HG02884 (cell line): ENCODE data around the gene RAB11FIP4.
A peak's percentile ranks its signal among the peaks of the same experiment; 100 is the strongest.

Source experiments
- ATAC-seq: cut with Tn5 transposase; IDR thresholded peaks from one replicate; pipeline ENCODE4 v1.9.1; 2021; ENCODE audit warnings: mild to moderate bottlenecking, moderate library complexity; ENCODE audit not compliant: unreplicated experiment

RAB11FIP4 gene

DNA sequence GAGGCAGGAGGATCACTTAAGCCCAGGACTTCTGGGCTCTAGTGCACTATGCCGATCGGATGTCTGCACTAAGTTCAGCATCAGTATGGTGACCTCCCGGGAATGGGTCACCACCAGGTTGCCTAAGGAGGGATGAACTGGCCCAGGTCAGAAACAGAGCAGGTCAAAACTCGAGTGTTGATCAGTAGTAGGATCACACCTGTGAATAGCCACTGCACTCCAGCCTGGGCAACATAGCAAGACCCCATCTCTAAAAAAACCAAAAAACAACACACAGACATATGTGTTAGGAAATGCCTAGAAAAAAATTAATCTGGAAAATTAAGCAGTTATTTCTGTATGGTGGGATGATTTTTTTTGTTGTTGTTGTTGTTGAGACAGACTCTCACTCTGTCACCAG lies 127.0 kb downstream of the RAB11FIP4 start:
- ATAC-seq: no peak

- no peak for ATAC-seq
Measured at GRCh38 chr17:31521632-31522283, 130.3 kb downstream of the RAB11FIP4 start.

DNA sequence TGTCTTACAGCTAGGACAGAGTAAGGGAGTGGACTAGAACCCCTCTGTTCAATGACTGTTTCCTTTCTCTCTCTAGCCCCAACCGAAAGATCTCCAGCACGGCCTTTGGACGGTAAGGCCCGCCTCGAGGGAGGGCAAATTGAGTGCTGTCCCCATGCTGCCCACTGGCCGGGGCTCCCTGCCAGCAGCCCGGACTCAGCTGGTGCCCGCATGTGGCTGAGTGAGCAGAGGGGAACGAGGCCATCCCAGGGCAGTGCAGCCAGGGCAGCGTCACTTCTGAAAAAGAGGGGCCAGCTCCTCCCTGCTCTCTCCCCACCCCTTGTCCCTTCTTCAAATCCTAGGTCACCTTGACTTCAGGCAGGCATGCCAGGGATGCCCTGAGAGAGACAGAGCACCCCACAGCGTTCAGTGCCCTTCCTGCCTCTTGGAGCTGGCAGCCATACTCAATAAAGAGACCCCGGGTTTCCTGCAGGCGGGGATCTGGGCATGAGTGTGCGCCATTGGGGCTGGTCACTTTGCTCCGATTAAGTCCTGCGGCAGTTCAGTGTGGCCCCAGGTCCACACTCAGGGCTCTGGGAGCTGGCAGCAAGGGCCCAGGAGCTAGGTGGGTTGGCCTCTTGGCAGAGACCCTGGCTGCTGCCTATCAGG lies 130.9 kb downstream of the RAB11FIP4 start:
- no peak for ATAC-seq

DNA sequence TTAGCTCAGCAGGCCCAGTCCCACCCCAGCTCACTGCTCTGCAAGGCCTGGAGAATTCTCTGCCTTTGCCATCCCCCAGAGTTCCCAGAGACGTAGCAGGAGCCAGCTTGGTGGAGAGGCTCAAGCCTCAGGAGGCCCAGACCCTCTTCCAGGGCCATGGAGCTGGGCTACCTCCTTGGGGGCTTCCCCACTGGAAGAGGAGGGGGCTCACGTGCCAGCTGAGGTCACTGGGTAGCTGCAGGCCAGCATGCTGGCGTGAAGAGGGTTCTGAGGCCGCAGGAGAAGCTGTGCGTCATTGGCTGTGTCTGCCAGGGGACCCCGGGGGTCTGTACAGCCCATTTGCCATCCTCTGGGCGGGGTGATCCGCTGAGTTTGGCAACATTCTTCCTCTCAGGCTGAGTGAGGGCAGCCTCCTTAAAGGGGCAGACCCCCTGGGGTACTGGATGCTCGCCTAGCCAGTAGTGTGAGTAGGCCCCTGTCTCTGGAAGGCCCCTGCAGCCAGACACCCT lies 131.6 kb downstream of the RAB11FIP4 start:
- no peak for ATAC-seq

DNA sequence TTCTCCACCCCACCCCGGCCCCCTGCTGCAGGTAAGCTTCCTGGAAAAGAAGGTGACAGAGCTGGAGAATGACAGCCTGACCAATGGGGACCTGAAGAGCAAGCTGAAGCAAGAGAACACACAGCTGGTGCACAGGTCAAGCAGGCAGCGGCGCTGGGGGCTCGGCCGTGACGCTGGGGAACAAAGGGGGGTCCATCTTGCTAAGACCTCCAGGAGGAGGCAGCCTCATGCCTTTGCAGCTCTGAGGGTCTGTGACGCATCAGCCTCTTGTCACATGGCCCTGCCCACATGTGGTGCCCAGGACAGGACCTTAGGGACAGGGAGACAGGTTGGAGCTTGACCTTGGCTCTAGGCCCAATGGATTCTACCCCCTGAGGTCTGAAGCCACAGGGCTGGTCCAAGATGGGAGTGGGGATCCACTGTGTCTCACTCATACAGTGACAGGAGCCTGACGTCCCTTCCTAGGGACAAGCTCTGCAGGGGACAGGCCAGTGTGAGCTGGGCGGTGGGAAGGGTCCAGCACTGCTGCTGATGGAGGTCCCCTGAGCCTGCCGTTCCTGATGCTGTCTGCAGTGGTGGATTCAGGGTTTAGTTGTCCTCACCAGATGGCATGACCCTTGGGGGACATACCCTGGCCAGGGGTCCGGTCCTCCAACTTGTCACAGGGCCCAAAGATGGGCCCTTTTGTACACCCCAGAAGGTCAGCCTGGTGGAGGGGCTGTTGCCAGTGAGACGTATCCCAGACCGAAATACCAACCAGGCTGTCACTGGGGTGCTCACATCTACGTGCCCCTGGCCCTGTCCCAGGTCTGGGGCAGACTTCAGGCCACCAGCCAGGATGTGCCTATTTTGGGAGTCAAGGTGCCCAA lies 132.6 kb downstream of the RAB11FIP4 start:
- ATAC-seq: no peak

GRCh38 chr17:31524926-31525800 lies 133.7 kb downstream of the RAB11FIP4 start:
- no peak for ATAC-seq

DNA sequence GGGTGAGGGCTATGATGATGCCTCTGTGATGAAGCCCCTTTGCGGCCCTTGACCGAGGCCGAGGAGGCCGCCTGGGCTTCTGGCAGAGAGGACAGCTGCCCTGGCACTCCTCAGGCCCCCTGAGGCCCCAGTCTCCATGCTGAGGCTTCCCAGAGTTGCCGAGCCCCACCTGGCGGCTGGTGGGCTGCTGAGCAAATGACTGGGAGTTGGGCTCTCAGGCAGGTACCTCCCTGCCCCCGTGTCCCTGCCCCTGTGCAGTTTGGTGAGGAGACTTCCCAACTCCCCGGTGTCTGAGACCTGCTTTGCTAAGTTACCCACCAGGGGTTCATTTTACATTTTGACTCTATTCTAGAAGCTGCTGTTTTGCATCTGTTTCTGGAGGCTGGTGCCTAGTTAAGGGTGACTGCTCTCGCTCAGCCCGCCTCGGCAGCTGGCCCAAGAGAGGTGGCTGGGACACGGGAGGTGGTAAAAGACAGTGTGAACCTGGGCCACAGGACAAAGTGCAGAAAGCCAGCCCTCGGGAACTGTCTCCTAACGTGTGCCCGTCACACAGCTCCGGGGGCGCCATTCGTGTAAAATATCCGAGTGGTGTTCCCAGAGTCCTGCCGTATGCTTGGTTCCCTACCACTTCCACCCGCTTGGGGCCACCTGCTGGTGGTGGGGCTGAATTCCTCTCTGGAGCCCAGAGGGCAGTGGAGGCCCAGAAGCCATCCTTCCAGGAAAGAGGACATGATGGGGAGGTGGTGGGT lies 134.5 kb downstream of the RAB11FIP4 start:
- ATAC-seq: no peak

DNA sequence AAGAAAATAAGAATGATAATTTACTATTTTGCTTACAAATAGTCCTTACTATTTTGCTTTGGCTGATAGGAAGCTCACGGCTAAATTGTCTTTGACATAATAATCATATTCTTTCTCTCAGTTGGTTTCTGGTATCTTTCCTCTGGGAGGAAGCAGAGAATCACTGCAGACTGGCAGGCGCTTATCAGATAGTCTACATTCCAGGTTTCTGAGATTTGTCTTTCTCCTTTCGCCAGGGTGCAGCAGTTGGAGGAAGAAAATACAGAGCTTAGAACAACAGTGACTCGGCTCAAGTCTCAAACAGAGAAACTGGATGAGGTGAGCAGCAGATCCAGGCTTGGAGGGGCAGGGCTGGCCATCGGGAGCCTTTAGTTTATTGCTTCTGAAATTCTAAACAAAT lies 136.1 kb downstream of the RAB11FIP4 start:
- ATAC-seq: no peak

GRCh38 chr17:31528291-31528874 lies 136.9 kb downstream of the RAB11FIP4 start:
- no peak for ATAC-seq

DNA sequence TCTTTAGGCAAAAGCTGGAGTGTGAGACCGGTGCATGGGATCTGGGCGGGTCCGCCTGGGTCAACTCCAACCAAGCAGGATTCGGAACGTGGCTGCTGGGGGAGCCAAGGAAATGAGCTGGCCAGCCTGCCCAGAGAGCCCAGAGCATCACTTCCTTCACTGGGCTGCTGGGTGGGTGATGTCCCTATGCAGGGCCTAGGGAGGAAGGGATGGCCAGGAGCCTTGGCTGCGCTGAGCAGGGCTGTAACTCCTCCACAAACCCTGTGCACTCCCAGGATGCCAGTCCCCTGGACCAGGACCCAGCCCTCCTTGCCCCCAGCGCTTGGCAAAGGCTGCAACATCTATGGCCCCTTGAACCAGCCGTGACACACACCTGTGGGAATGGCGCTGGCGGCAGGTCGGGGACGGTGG lies 138.4 kb downstream of the RAB11FIP4 start:
- ATAC-seq: no peak

DNA sequence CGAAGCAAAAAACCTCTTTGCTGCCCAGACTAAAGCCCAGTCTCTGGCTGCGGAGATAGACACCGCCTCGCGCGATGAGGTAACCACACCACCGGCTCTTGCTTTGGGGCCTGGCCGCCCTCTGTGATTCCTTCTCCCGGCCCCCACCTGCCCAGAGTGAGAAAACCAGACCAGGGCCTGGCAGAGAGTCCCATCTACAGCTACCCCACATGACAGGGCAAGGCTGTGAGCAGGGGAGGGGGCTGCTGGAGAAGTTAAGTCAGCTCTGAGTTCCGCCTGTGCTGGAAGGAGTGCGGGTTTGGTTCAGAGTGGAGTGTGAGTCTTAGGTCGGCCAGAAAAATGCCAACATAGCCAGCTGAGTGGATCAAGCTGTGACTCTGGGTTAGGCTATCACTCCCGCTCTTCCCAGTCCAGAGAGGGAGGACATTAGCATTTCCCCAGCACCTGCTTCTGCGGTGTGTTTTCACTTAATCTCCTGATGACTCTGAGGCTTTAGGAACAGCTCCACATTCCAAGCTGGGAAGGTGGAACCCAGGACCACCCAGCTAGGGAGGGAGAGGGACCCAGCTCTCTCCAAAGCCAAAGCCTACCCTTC lies 139.0 kb downstream of the RAB11FIP4 start:
- ATAC-seq: no peak

DNA sequence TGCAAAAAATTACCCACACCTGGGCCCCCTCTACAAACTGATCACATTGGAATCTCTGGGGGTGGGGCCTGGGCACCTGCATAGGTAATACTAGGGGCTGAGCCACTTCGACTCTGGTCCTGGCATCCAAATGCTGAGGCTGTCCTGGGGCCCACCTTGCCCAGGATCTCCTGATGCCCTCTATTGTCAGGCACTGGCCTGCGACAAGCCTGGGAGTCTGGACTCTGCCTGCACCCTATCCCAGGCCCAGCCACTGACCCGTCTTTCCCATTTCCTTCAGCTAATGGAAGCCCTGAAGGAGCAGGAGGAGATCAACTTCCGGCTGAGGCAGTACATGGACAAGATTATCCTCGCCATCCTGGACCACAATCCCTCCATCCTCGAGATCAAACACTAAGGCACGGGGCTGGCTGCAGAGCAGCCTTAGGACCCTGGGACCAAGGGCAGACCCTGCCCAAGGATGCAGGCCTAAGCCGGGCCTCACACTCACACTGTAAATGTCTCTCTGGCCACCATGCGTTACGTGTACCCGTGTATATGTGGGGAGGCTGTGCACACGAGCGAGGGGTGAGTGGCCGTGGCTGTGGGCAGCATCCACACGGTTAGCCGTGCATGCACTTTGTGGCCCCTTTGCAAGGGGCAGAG lies 140.0 kb downstream of the RAB11FIP4 start:
- no peak for ATAC-seq

DNA sequence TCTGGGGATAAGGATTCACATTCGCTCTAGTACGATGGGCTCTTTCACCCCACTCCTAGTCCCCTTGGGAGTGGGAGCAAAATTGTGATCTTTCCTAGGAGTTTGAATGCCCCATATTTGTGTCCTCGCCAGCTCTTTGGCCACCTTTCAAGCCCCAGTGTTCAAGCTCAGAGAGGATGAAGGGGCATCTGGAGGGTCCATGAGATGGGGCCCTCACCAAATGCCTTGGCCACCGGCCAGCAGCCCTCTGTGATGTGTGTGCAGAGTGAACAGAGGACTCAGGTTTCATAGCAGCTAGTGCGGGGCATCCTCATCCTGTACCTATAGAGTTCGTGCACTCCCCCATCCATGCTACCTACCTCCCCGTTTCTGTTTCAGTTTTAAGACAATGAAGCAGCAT lies 140.6 kb downstream of the RAB11FIP4 start:
- ATAC-seq: no peak

- ATAC-seq: no peak
Measured at GRCh38 chr17:31532526-31532925, 141.1 kb downstream of the RAB11FIP4 start.

- ATAC-seq: no peak
Measured at GRCh38 chr17:31533546-31534155, 142.2 kb downstream of the RAB11FIP4 start.

GRCh38 chr17:31534223-31534888 lies 142.9 kb downstream of the RAB11FIP4 start:
- ATAC-seq: no peak

DNA sequence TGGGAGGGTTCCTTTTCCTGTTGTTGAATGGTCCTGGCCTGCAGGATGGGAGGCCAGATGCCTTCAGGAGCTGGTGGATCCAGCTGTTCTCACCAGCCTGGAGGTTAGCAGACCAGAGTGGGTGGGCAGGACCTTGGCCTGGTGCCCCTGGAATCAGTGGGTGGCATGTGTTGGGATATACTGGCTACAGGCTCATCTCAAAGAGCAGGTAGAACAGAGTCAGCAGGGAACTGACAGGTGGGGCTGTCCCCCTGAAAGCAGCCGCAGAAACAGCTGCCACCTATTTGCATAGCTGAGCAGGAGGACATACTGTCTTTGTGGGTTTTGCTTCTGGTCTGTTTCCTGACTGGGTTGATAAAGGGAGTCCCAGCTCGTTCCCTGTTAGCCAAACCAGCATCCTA lies 144.1 kb downstream of the RAB11FIP4 start:
- ATAC-seq: peak; percentile 86

DNA sequence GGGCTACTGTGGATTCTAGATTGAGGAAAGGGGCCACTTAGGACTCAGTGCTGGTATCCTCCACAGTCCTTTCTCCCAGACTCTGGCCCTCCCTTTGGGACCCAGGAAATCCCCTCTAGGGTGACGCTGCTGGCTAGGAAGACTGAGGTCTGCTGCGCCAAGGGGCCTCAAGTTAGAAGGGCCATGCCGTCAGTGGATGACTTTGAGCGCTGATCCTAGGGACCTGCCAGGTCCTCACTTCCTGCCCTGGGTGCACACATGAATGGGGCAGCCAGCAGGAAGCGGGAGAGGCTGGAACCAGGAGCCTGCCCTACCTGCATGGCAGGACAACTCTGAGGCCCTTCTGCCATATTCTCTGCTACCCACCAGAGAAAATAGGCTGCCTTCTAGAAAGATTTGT lies 145.0 kb downstream of the RAB11FIP4 start:
- ATAC-seq: no peak
